ENCODE results near the gene DHPS.

The DHPS gene

DNA sequence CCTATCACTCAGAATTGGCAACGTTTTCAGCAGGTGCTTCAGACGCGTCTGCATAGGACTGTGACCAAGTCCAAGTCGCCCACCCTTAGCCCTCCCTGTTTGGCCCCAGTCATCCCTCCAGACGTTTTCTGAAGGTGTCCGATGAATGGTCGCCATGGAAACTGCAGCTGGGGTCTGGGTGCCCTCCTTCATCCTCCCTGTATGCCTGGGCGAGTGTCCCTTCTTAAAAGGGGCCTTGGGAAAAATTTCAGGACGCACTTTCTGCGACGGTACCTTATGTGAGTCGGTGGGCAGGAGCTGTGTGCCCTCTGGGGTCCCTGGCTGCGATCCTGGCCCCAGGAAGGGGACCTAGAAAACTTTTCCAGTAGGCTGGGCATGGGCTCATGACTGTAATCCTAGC lies 40.2 kb downstream of the DHPS start:
- no peak for DNase-seq

DNA sequence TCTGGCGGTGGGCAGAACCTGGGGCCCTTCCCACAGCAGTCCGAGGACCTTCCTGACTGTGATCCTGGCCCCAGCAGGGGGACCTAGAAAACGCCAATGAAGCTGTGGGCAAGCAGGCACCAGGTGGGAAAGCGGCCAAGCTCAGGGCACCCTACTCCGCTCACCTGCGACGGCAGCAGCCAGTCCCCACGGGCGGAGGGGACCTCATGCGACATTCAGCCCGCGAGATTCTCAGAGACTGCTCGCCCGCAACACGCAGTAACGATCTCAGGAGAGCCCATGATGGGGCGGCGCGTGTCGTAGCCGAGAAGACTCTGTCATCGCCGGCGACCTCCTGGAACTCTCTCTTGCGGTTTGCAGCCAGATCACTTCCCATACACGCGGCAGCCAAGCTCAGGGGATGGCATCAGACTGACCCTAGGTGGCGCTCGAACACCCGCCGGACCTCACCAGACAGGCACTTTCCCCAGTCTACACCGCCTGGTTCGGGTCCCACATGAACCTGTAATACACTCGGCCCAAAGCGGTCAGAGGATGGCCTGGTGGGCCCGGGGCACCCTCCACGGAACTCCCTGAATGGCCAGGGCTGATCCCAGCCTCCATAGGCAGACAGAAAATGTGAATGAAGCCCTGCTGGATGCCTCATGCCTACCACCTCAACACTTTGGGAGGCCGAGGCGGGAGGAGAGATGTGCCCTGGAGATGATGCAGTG lies 41.6 kb downstream of the DHPS start:
- DNase-seq, result peak; percentile 52 to 75 (median 68)

DNA sequence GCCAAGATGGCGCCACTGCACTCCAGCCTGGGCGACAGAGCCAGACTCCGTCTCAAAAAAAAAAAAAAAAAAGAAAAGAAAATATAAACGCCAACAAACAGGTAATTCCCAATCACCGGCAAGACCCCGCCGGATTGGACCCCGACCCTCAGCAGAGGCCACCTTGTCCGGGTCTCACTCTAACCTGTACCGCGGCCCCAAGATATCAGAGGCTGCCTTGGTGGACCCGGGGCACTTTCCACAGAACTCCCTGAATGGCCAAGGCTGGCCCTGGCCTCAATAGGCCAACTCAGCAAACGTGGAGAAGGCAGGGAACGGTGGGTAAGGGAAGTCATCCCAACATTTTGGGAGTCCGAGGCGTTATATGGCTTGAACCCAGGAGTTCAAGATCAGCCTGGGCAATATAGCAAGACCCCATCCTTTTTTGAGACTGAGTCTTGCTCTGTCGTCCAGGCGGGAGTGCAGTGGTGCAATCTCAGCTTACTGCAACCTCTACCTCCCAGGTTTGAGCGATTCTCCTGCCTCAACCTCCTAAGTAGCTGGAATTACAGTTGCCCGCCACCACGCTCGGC lies 43.0 kb downstream of the DHPS start:
- DNase-seq, result no peak

DNA sequence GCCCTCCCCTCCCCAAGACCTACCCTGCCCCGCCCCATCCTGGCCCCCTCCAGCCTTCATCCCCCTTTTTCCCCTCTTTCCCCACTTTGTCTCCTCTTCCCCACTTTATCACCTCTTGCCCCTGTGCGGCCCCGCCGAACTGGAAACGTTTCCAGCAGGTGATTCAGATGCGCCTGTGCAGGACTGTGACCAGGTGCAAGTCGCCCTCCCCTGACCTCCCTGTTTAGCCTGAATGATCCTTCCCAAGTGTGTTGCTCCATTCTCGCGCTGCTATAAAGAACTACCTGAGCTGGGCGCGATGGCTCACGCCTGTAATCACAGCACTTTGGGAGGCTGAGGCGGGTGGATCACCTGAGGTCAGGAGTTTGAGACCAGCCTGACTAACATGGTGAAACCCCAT lies 45.0 kb downstream of the DHPS start:
- no peak for DNase-seq

DNA sequence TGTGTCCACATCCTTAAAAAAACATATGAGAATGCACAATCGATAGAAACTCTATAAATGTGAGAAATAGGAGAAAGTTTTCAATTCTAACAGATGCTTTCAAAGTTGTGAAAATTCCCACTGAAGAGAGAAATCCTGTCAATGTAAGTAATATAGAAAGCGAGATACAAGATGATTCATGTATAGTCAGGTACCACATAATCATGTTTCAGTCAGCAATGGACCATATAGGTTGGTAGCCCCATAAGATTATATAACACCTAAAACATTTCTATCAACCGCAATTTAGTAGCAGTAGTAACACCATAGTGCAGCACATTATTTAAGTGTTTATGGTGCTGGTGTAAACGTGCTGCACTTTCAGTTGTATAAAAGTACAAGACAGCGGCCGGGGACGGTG lies 52.5 kb downstream of the DHPS start:
- DNase-seq, result no peak

DNA sequence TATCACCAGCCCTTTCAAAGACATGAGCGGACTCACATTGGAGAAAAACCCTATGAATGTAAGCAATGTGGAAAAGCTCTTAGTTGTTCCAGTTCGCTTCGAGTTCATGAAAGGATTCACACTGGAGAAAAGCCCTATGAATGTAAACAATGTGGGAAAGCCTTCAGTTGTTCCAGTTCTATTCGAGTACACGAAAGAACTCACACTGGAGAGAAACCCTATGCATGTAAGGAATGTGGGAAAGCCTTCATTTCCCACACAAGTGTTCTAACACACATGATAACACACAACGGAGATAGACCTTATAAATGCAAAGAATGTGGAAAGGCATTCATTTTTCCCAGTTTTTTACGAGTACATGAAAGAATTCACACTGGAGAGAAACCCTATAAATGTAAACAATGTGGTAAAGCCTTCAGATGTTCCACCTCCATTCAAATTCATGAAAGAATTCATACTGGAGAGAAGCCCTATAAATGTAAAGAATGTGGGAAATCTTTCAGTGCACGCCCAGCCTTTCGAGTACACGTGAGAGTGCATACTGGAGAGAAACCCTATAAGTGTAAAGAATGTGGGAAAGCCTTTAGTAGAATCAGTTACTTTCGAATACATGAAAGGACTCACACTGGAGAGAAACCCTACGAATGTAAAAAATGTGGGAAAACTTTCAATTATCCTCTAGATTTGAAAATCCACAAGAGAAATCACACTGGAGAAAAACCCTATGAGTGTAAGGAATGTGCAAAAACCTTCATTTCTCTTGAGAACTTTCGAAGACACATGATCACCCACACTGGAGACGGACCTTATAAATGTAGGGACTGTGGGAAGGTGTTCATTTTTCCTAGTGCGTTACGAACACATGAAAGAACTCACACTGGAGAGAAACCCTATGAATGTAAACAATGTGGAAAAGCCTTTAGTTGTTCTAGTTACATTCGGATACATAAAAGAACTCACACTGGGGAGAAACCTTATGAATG lies 53.3 kb downstream of the DHPS start:
- no peak for DNase-seq

DNA sequence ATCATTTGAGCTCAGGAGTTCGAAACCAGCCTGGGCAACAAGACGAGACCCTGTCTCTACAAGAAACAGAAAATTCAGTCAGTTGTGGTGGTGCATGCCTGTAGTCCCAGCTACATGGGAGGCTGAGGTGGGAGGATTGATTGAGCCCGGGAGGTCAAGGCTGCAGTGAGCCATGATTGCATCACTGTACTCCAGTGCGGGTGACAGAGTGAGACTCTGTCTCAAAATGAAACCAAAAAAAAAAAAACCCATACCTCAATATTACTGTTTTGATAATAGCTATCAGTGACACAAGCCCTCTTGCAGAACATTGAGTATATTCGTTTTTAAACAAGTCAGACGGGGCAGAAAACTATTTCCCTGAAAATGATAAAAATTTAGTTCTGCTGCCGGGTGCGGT lies 54.7 kb downstream of the DHPS start:
- no peak for DNase-seq

Measured in activated naive CD4-positive, alpha-beta T cell (primary cell).